Ovary (tissue), 9 donors: Measurements from ENCODE around the gene SLC7A14. TPM values are rescaled to one million over a fixed set of nuclear protein-coding genes. Genes with fewer than 3 reads are reported as not detected.

Source experiments
- DNase-seq, 5 donors: peaks; one replicate each; pipeline ENCODE4 v3.0.0-alpha.2; 2019 to 2020
- H3K27ac ChIP-seq, 2 donors: fragments of 200-600 bp; one replicate each; pipeline versions ENCODE4 v1.5.1 to v1.8.0; 2019 to 2022
- H3K27me3 ChIP-seq: fragments of 200-600 bp; one replicate; pipeline ENCODE4 v1.8.0; 2022
- H3K36me3 ChIP-seq: fragments of 200-600 bp; sonication (generic); one replicate; pipeline ENCODE4 v1.5.1; 2019
- H3K4me1 ChIP-seq: one replicate; pipeline ENCODE4 v1.8.1; 2013; ENCODE audit warnings: mild to moderate bottlenecking, moderate library complexity; ENCODE audit not compliant: insufficient read depth
- H3K4me3 ChIP-seq: fragments of 200-600 bp; sonication (generic); one replicate; pipeline ENCODE4 v1.5.1; 2017
- H3K9me3 ChIP-seq, 2 donors: fragments of 200-600 bp in 1 of 2; sonication (generic) in 1 of 2; one replicate each; pipeline versions ENCODE4 v1.5.1 to v1.8.1; 2013 to 2019; ENCODE audit warnings: mild to moderate bottlenecking in 1 of 2, moderate library complexity in 1 of 2
- CTCF ChIP-seq, 3 donors: fragments of 450-650 bp in 2 of 3; fragments of 200-600 bp in 1 of 3; IDR thresholded peaks; one replicate each; pipeline versions ENCODE4 v1.5.1 to v1.8.0; 2016 to 2022; ENCODE audit warnings: antibody characterized with exemption in 3 of 3, mild to moderate bottlenecking in 1 of 3
- EP300 ChIP-seq: sonication (generic); formaldehyde crosslinking; IDR thresholded peaks from one replicate; pipeline ENCODE4 v1.6.1; 2017; ENCODE audit warnings: antibody characterized with exemption
- POLR2A ChIP-seq: fragments of 450-650 bp; IDR thresholded peaks from one replicate; pipeline ENCODE4 v1.6.1; 2017; ENCODE audit warnings: antibody characterized with exemption, mild to moderate bottlenecking, moderate library complexity
- WGBS, 3 donors: extraction: QIAGEN DNeasy Blood & Tissue Kit in 1 of 3; methylation state at CpG; one replicate each; pipeline versions ENCODE4 v1.1.5 to v1.1.7; 2013 to 2017; 5-methylcytosine and 5-hydroxymethylcytosine counted together
- intact Hi-C, 4 donors: fragments of 100-400 bp; cut with DNase I; formaldehyde crosslinking; loops; one replicate each; pipeline versions ENCODE4 v1.11.0 to v1.15.1; 2022 to 2023
- microRNA-seq, 3 donors: library from miRNA; unstranded; fragments of <30 nt; microRNA quantifications; one replicate each; pipeline versions ENCODE4 to v1.2.0, GENCODE V29; 2019 to 2020
- polyA plus RNA-seq, 2 donors: library from polyadenylated mRNA; stranded (reverse); fragments of 200-250 nt in 1 of 2; fragments of 350-450 nt in 1 of 2; fragmentation: Illumina TruSeq in 1 of 2; extraction: RNeasy Lipid Tissue Mini Kit (QIAGEN cat#74804) in 1 of 2; gene quantifications; one replicate each; pipeline ENCODE4 v1.2.3, GENCODE V29; 2013 to 2014
- total RNA-seq, 7 donors: library from RNA; depleted of rRNA in 2 of 7; stranded (reverse); fragments of >200 nt in 2 of 7; fragmentation: NEBNext Ultra II Directional in 3 of 7; extraction: Animal tissue kit (Norgen Biotek cat#: 25700) in 3 of 7; gene quantifications; one replicate each; pipeline versions ENCODE4 v1.1.0 to v1.2.4, GENCODE V29; 2016 to 2023
- donor health status: DM: no; HTN: no; CAD: no; lungs with moderate emphysema.
- donor health status: DM: no; HTN: no; CAD: no.
- donor health status: Bipolar disorder and iron deficiency.
- donor health status: DM: yes; HTN: yes; CAD: no.
- donor health status: DM: no; HTN: no; CAD: no.
- donor health status: DM: yes; HTN: yes; CAD: no.

Gene SLC7A14
- total and polyA plus RNA-seq, 9 donors = under 0.01 to 0.20 (median 0.03) TPM; not detected in 2

GRCh38 chr3:170417090-170417489, 168.8 kb downstream of the SLC7A14 start:
- H3K27me3 ChIP-seq = no peaks in the 10 kb centered on the region
- WGBS, 3 donors = 75 to 90% (median 86%) methylated on average over 1 of the region's 1 CpG
- H3K4me3 ChIP-seq = no peak overlapping the region
- TF ChIP-seq CTCF (IDR thresholded peaks at IDR 0.05) (no peak), POLR2A (no peak), EP300 (no peak)
- DNase-seq = no peak
- H3K36me3 ChIP-seq = no peaks in the 10 kb centered on the region
- peaks cover 7% of the 10 kb centered on the region for H3K4me1 ChIP-seq
- H3K9me3 ChIP-seq = no peaks in the 10 kb centered on the region
- intact Hi-C loops = loop anchor here (5.0 to 10.0 kb wide), 10 partner anchors 60 to 428 kb away; partner anchors contain the start of genes PHC3 (in 1 of the 4) and SKIL (in 1 of the 4)
- H3K27ac ChIP-seq = no peak overlapping the region

- Histone ChIP-seq H3K4me3 (no peak overlapping the region), H3K36me3 (no peaks in the 10 kb centered on the region), H3K27ac (no peak overlapping the region), H3K9me3 (no peaks in the 10 kb centered on the region), H3K27me3 (no peaks in the 10 kb centered on the region), H3K4me1 (peaks cover 7% of the 10 kb centered on the region)
- DNase-seq = peak in 3 of 5 donors; percentile 49 to 63 (median 60)
- TF ChIP-seq EP300 (no peak), CTCF (IDR thresholded peaks at IDR 0.05) (peak; percentile 86 to 95 (median 89))
- 15 to 27% (median 18%) methylated on average over 5 of the region's 5 CpGs for WGBS, 3 donors
- intact Hi-C loops = loop anchor here (5.0 to 10.0 kb wide), 6 partner anchors 102 to 431 kb away; partner anchors contain the start of gene PHC3 (in 1 of the 4)
Measured at GRCh38 chr3:170414202-170414663, 171.6 kb downstream of the SLC7A14 start.

- no peaks in the 10 kb centered on the region for H3K36me3 ChIP-seq
- no peak overlapping the region for H3K4me3 ChIP-seq
- no peaks in the 10 kb centered on the region for H3K27me3 ChIP-seq
- no peak for DNase-seq
- no peaks in the 10 kb centered on the region for H3K9me3 ChIP-seq
- TF ChIP-seq CTCF (IDR thresholded peaks at IDR 0.05) = no peak
- no peak for TF ChIP-seq EP300
- TF ChIP-seq POLR2A = no peak
- peaks cover 7% of the 10 kb centered on the region for H3K4me1 ChIP-seq
- no peak overlapping the region for H3K27ac ChIP-seq
- intact Hi-C loops = loop anchor here (5.0 to 10.0 kb wide), 6 partner anchors 101 to 432 kb away; partner anchors contain the start of gene PHC3 (in 1 of the 4)
- 97 to 98% (median 97%) methylated on average over 4 of the region's 4 CpGs for WGBS, 3 donors
Measured at GRCh38 chr3:170413291-170413690, 172.6 kb downstream of the SLC7A14 start.

- Histone ChIP-seq H3K27ac (no peak overlapping the region), H3K4me1 (peaks cover 1% of the 10 kb centered on the region), H3K4me3 (no peak overlapping the region), H3K36me3 (no peaks in the 10 kb centered on the region), H3K27me3 (no peaks in the 10 kb centered on the region), H3K9me3 (no peaks in the 10 kb centered on the region)
- peak in 1 of 3 donors; percentile 28 for TF ChIP-seq CTCF (IDR thresholded peaks at IDR 0.05)
- TF ChIP-seq EP300 = no peak
- no peak for DNase-seq
- WGBS, 3 donors = 42 to 49% (median 49%) methylated on average over 4 of the region's 4 CpGs
- intact Hi-C loops = loop anchor here (5.0 to 10.0 kb wide), 6 partner anchors 98 to 434 kb away; partner anchors contain the start of gene PHC3 (in 1 of the 4)
Measured at GRCh38 chr3:170410428-170411029, 175.3 kb downstream of the SLC7A14 start.

Small RNA genes lying within 50 kb of the gene (microRNA-seq; reads per million reads assigned to microRNA genes)
- 0 to 0.18 (median 0) reads per million in 3 donors for gene MIR6828

Other genes starting within 250 kb of the SLC7A14 start
- 10 to 100 TPM; 39.3 to 57.8 (median 50.3) TPM for gene SKIL, start 228.4 kb downstream of the SLC7A14 start, total RNA-seq
- gene SKIL, start 228.4 kb downstream of the SLC7A14 start, polyA plus RNA-seq = 10 to 100 TPM in 1 of 2 donors, 1 to 10 TPM in 1; 8.2 to 10.8 TPM
- gene CLDN11, start 167.2 kb downstream of the SLC7A14 start, total RNA-seq = 100 to 1,000 TPM in 3 of 7 donors, 10 to 100 TPM in 4; 75.1 to 247 (median 79.5) TPM
- 100 to 1,000 TPM; 125 to 254 TPM for gene CLDN11, start 167.2 kb downstream of the SLC7A14 start, polyA plus RNA-seq